GM21786 (cell line): ENCODE results near the gene QRFP.

Experiments used
- ATAC-seq: cut with Tn5 transposase; IDR thresholded peaks from one replicate; pipeline ENCODE4 v1.9.1; 2021; ENCODE audit not compliant: unreplicated experiment

QRFP gene

GRCh38 chr9:130934246-130934645 lies 37.6 kb upstream of the QRFP start:
- no peak for ATAC-seq

GRCh38 chr9:130933114-130934046 lies 36.8 kb upstream of the QRFP start:
- ATAC-seq, result no peak

GRCh38 chr9:130932255-130933079 lies 35.9 kb upstream of the QRFP start:
- no peak for ATAC-seq

- peak; percentile 42 for ATAC-seq
Measured at GRCh38 chr9:130931508-130932254, 35.1 kb upstream of the QRFP start.

GRCh38 chr9:130930804-130931349 lies 34.3 kb upstream of the QRFP start:
- ATAC-seq, result no peak

- no peak for ATAC-seq
Measured at GRCh38 chr9:130930132-130930803, 33.7 kb upstream of the QRFP start.

- ATAC-seq, result no peak
Measured at GRCh38 chr9:130929571-130930038, 33.0 kb upstream of the QRFP start.

- ATAC-seq, result peak; percentile 47
Measured at GRCh38 chr9:130927995-130928900, 31.6 kb upstream of the QRFP start.

GRCh38 chr9:130927338-130927737 lies 30.7 kb upstream of the QRFP start:
- no peak for ATAC-seq

GRCh38 chr9:130925050-130925678 lies 28.6 kb upstream of the QRFP start:
- no peak for ATAC-seq

- no peak for ATAC-seq
Measured at GRCh38 chr9:130924448-130924788, 27.8 kb upstream of the QRFP start.

- no peak for ATAC-seq
Measured at GRCh38 chr9:130923611-130924447, 27.2 kb upstream of the QRFP start.

- ATAC-seq, result no peak
Measured at GRCh38 chr9:130922893-130923610, 26.4 kb upstream of the QRFP start.

- ATAC-seq, result no peak
Measured at GRCh38 chr9:130921989-130922892, 25.6 kb upstream of the QRFP start.

GRCh38 chr9:130921300-130921988 lies 24.8 kb upstream of the QRFP start:
- ATAC-seq, result no peak
